SK-MEL-5 (cell line): ENCODE results near the gene ABCC11. TPM values are rescaled to one million over a fixed set of nuclear protein-coding genes. Genes with fewer than 3 reads are reported as not detected.
"Not testable (repeated sequence)": the region's sequence is repeated elsewhere in the genome, so short reads cannot be mapped to it uniquely, and the experiment has no call there.

Experiments
- DNase-seq: peaks from one replicate; pipeline ENCODE4 v3.0.0-alpha.2; 2016; ENCODE audit warnings: low read depth, low spot score
- in situ Hi-C: cut with HindIII; loops from 2 replicates; pipeline ENCODE4 v1.10.0; 2016; ENCODE audit warnings: low sequenced_read_pairs, high pct_unique_total_duplicates, low pct_unique_long_range_greater_than_20kb
- total RNA-seq: library from RNA; depleted of rRNA; stranded (reverse); fragments of >200 nt; shearing (Covaris generic); gene quantifications from 2 replicates; pipeline ENCODE4 v1.2.3, GENCODE V29; 2014

The ABCC11 gene
- total RNA-seq, 1 experiment from 2014 or later, result 0.13 TPM

- in situ Hi-C loops, result no loop called here
- DNase-seq, result no peak
These were observed 14.2 kb upstream of the ABCC11 start for GRCh38 chr16:48261569-48261968.

- DNase-seq, result no peak
- in situ Hi-C loops, result no loop called here
These were observed 9.3 kb upstream of the ABCC11 start for GRCh38 chr16:48256579-48257177.

GRCh38 chr16:48252013-48252412, 4.7 kb upstream of the ABCC11 start:
- no peak for DNase-seq
- in situ Hi-C loops, result no loop called here

GRCh38 chr16:48250520-48251278, 3.4 kb upstream of the ABCC11 start:
- in situ Hi-C loops, result no loop called here
- DNase-seq, result no peak

- DNase-seq, result no peak
- in situ Hi-C loops, result no loop called here
These were observed 1.3 kb downstream of the ABCC11 start for GRCh38 chr16:48246066-48246465.

GRCh38 chr16:48244863-48245195, 2.5 kb downstream of the ABCC11 start:
- no peak for DNase-seq
- in situ Hi-C loops, result no loop called here

- peak; percentile 91 for DNase-seq
- in situ Hi-C loops, result no loop called here
These were observed 3.1 kb downstream of the ABCC11 start, which contains the start of gene LONP2 for GRCh38 chr16:48244080-48244862. LONP2 (plus strand) TSS chr16:48244300; CDS start chr16:48244389, 89 bp downstream.

- in situ Hi-C loops, DNase-seq: not testable (repeated sequence)
These were observed 7.2 kb downstream of the ABCC11 start for GRCh38 chr16:48240147-48240546.

GRCh38 chr16:48236286-48236685, 11.1 kb downstream of the ABCC11 start:
- no peak for DNase-seq
- in situ Hi-C loops, result no loop called here

GRCh38 chr16:48235556-48236136, 11.7 kb downstream of the ABCC11 start:
- DNase-seq, result no peak
- in situ Hi-C loops, result no loop called here

- in situ Hi-C loops, result no loop called here
- no peak for DNase-seq
These were observed 12.2 kb downstream of the ABCC11 start for GRCh38 chr16:48235058-48235555.

GRCh38 chr16:48234630-48235029, 12.7 kb downstream of the ABCC11 start:
- in situ Hi-C loops, result no loop called here

GRCh38 chr16:48232493-48233040, 14.8 kb downstream of the ABCC11 start:
- in situ Hi-C loops, result no loop called here
- no peak for DNase-seq

More at GRCh38 chr16:48234630-48235029, 12.7 kb downstream of the ABCC11 start:
- no peak for DNase-seq

- in situ Hi-C loops, result no loop called here
- peak; percentile 65 for DNase-seq
These were observed 15.4 kb downstream of the ABCC11 start for GRCh38 chr16:48231727-48232492.

- no peak for DNase-seq
- in situ Hi-C loops, result no loop called here
These were observed 21.9 kb downstream of the ABCC11 start for GRCh38 chr16:48225456-48225855.

- DNase-seq, result no peak
- in situ Hi-C loops, result no loop called here
These were observed 23.8 kb downstream of the ABCC11 start for GRCh38 chr16:48223490-48223889.

- no peak for DNase-seq
- in situ Hi-C loops, result no loop called here
These were observed 26.4 kb downstream of the ABCC11 start for GRCh38 chr16:48220891-48221290.
